H54 (cell line): ENCODE data around the gene NUMA1.

Source experiments
- DNase-seq: peaks from one replicate; pipeline ENCODE4 v3.0.0; 2011; ENCODE audit warnings: low spot score, mixed read lengths; ENCODE audit not compliant: insufficient read length
- FAIRE-seq: peaks from 3 replicates; lab custom pipeline; 2011; peaks lifted over from hg19 to GRCh38; lab: Jason Lieb, UNC
- POLR2A ChIP-seq: IDR thresholded peaks from 2 replicates; pipeline ENCODE4 v1.6.1; 2011; ENCODE audit warnings: low read depth, mild to moderate bottlenecking, low read length

Gene NUMA1

DNA sequence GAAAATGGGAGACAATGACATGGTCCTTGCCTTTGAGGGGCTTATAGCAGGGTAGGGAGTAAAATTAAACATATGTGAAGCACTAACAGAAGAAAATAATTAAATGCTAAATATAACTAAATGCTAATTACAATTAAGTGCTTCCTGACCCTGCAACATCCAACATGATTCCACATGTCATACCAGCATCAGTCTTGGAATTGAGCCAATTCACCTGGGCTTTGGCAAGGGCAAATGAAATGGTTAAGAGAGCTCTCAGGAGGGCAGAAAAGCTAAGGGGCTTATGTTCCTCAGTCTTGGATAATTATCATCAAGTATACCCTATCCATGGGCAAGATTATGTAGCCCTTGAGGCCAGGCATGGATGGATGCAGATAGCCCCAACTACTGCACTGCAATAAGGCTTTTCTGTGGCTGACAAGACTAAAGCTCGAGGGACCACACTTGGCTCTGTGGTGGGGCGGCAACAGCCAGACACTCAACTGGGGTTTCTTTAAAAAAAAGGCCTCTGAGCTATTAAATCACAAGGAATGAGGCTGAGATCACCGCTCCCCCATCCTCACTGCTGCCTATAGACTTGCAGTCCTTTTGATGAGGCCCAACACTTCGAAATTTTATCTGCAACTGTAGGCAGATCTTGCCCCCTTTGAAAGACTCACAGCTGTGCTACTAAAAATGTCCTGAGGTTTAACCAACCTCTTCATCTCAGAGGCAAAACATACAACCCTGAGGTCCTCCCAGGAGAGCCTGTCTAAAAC lies 42.6 kb downstream of the NUMA1 start:
- DNase-seq, result no peak
- TF ChIP-seq POLR2A, result no peak
- FAIRE-seq, result no peak

DNA sequence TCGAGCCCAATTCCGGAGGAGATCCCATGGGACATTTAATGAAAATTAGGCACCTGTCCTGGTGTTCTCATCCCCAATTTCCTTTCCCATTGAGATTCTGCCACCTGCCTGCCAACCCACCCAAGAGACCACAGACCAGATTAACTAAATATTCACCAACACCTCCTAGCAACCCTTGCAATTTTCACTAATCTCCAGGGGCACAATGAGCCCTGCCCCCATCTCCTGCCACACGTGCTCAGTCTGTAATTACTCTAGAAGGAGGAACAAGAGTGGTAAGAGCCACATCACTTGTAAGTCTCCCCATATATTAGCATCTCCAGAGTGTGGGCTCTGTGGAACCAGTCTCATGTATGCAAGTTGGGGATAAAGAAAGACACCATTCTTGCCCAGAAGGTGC lies 43.7 kb downstream of the NUMA1 start:
- no peak for TF ChIP-seq POLR2A
- no peak for FAIRE-seq
- DNase-seq, result no peak

DNA sequence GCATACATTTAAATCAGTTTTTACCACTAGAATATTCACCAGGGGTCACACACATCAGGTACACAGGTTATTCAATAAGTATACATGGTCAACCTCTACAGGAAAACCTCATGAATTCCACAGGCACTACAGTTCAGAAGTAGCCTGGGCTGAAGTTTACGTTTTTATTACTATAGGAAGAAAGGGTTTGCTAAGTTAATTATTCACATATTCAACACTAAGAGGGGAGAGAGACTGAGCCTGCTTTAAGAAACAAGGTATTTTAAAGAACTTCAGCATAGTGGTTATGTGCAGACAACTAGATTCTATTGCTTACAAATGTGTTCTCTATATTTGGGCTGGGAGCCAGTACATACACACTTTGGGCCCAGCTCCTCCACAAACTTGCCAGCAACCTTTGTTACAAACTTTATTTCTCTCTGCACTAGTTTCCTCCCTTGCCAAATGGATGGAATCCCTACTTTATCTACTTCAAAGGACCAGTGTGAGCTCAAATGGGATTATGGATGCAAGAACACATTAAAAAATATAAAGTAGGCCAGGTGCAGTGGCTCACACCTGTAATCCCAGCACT lies 49.8 kb downstream of the NUMA1 start:
- DNase-seq (no peak), FAIRE-seq (no peak)
- TF ChIP-seq POLR2A, result no peak

DNA sequence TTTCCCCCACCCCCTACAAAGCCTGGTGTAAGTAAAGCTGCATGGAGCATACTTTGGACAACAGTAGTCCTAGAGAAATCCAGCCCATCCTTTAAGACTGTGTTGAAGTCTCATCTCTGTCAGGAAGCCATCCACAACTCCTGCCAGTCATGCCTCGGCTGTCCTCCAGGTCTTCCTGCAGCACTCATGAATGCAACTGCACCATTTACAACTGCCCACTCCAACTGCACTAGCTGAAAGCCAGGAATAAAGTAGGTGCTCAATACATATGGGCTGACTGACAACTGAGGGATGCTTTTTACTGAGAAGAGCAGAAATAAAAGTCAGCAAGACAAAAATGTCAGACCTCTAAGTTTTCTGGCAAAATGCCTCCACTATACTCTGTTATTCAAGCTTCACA lies 54.3 kb downstream of the NUMA1 start:
- DNase-seq (no peak), FAIRE-seq (no peak)
- TF ChIP-seq POLR2A, result no peak

DNA sequence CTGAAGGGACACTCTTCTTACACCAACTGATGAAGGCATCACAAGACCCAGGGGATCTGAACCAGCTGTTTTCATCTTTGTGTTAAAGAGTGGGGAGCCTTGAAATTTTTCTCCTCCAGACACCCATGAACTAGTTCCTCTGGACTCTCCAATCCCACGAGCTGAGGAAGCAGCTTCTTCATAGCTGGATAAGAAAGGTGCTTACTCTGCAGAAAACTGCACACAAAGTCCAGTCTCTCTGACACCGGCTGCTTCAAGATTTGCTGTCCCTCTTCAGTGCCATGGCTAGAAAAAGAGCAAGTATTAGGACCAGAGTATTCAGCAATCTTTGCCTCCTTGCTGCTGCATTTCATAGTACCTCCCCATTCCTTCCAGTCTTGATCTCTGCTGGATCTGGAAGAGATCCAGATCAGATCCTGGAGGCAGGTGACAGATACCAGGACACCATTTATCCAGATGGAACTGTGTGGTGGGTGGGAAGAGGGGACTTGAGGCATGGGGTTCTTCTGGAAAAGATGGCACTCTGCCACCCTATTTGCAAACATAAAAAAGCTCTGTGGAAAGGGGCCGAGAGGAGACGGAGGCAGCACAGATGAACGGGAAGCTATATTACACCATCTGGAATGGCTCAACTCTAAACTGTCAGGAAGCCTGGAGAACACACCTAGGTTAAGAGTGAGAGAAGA lies 56.1 kb downstream of the NUMA1 start:
- TF ChIP-seq POLR2A, result no peak
- no peak for DNase-seq
- FAIRE-seq, result no peak

DNA sequence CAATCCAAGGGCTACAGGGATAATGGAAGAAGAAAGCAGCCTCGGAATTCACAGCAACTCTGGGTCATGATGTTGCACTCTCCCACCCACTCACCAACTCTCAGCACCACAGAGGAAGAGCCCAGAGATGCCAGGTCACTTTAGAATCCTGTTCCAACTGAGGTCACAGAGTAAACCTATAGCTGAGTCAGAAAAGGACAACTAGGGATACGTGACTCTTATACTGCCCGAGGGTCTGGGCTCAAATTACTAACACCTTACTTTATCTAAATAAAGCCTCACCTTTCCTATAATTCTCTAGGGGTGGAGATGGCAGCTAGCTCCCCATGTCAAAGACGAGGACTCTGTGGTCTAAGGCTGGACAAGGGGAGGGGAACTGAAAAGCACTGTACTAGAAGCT lies 57.0 kb downstream of the NUMA1 start:
- DNase-seq (no peak), FAIRE-seq (no peak)
- no peak for TF ChIP-seq POLR2A

DNA sequence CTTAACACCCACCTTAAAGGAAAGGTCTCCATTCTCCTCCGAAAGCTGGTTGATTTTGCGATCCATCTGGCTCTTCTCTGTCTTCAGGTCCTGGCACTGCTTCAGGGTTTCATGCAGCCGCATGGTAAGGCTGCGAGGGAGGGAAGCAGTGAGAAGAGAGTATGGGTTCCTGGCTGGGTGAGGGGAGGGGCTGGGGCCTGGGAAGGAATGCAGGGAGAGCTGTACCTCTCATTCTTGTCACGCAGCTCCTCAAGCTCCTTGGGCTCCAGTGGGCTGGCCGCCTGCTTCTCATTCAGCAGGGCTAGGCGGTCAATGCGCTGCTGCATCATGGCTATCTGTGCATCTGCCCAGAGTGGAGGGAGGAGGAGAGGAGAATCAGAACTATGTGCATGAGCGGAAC lies 62.2 kb downstream of the NUMA1 start:
- FAIRE-seq, result no peak
- no peak for DNase-seq
- TF ChIP-seq POLR2A, result no peak

DNA sequence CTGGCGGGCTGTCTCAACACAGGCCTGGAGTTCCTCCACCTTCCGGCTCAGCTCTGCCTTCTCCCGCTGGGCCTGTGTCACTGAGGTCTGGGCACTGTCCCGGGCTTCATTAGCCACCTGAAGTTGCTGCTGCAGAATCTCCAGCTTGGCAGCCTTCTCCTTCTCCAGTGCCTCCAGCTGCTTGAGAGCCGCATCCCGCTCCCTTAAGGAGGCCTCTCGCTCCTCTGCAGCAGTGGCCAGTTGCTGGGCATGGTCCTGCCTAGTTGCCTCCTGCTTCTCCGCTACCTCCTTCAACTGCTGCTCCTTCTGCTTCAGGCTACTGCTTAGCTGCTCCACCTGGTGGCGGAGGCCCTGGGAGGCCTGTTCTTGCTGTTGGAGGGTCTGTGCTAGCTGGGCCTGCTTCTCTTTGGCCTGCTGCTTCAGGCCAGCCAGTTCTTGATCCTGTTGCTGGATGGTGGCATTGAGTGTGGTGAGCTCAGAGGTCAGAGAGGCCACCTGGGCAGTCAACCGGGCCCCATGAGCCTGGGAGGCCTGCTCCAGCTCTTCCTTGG lies 64.8 kb downstream of the NUMA1 start:
- TF ChIP-seq POLR2A, result no peak
- DNase-seq, result no peak
- FAIRE-seq, result no peak

DNA sequence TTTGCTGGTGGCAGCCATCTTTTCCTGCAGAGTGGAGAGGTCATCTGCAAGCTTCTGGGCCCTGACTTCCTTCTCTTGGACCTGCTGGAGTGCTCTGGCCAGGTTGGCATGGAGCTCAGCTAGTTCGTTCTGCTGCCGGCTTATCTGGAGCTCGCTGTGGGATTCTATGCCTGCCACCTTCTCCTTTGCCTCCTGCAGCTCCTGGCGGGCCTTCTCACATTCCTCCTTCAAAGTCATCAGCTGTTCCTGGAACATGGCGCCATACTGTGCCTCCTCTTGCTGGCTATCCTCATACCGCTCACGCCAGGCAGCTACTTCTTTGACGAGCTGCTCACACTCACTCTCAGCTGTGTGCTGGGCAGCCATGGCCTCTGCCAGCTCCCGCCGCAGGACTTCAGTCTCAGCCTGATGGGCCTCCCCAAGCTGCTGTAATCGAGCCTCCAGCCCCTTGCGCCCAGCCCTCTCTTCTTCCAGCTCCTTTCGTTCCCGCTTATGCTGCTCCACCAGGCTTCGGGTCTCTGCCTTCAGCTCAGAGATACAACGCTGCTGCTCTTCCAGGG lies 65.5 kb downstream of the NUMA1 start:
- FAIRE-seq (no peak), DNase-seq (no peak)
- no peak for TF ChIP-seq POLR2A

DNA sequence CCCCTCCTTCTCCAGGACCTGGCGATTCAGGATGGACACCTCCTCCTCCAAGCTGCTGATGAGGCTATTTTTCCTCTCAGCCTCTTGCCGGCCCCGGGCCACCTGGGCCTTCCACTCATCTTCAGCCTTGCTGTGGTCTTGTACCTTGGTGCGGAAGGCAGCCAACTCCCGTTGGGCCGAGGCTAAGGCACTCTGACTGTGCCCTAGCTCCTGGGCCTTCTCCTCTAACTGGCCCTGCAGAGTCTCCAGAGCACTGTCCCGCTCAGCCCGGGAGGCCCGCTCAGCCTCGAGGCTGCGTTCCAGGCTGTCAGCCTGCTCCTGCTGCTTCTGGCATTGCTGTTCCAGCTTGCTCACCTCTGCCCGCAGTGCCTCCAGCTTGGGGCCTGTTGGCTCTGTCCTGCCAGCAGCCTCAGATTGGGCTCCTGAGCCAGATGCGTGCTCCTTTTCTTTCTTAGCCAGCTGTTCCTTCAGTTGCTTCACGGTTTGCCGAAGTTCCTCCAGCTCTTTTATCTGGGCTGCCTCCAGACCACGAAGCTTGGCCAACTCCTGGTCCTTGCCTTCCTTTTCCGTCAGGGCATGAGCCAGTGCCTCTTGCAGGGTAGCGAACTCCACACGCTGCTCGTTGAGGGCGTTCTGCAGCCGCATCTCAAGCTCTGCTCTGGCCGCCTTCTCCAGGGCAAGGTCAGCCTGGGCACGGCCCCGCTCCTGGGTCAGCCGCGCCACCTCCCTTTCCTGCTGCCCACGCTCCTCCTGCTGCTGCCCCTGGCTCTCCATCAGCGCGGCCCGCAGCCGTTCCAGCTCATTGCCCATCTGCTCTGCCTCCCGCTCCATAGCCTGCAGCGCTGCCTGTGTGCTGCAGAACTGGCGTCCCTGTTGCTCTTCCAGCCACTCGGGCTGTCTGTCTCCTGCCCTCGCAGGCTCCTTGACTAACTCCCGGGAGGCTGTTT lies 66.3 kb downstream of the NUMA1 start:
- no peak for DNase-seq
- FAIRE-seq, result no peak
- no peak for TF ChIP-seq POLR2A

DNA sequence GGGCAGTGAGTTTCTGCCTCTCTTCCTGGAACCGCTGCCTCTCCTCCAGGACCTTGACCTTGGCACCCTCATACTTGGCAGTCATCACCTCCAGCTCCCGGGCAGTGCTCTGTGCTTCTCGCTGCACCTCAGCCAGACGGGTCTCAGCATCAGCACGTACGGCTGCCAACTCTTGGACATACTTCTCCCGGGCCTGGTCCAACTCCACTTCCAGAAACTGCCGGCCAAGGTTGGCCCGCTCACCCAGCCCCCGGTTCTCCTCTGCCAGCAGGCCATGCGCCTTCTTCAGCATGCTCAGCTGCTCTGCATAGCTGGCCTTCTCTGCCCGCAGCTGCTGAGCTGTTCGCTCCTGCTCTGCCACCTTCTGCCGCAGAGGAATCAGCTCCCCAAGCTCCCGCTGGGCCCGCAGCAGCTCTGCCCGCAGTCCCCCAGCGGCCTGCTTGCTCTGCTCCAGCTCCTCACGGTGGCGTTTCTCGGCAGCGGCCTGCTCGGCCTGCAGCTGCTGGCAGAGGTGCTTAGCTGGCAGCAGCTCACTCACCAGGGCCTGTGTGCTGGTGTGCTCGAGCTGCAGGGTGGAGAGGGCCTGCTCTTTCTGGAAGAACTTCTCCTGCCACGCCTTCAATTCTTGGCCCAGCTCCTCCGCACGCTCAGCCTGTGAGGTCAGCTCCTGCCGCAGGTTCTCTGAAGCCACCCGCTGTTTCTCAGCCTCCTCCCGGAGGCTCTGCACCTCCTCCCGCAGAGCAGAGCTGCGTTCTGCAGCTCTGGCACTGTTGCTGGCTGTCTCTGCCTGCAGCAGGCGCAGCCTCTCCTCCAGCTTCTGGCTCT lies 67.2 kb downstream of the NUMA1 start:
- peak; percentile 73 for FAIRE-seq
- peak; percentile 91 for DNase-seq
- no peak for TF ChIP-seq POLR2A

DNA sequence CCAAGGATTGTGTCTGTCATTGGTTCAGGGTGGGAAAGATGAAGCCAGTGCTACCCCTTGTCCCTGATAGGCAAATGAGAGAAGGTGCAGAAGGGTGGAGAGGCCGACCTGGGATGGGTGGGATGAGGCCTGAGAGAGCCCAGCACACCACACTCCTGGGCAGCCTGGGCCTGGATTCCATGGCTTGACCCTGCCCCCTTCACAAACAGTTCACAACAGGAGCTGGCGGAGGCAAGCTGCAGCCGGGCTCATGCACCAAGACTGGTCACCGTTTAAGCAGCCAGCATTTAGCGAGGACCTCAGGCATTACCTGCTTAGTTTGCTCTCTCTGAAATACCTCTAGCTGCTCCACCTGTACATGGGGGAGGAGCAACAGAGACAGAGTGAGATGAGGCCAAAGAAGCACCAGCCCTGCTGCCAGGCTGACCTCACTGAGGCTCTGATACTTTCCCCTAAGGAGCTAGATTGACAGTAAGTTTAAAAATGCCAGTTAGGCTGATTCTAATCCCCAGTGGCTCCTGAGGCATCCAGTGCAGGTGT lies 68.2 kb downstream of the NUMA1 start:
- DNase-seq (no peak), FAIRE-seq (no peak)
- no peak for TF ChIP-seq POLR2A
